Spleen (tissue), 7 donors: ENCODE data around the gene DUSP15.

Experiments
- CTCF ChIP-seq, 11 experiments: fragments of 200-600 bp in 7 of 11; fragments of 450-650 bp in 4 of 11; sonication (generic) in 4 of 11; IDR thresholded peaks in 8 of 11; conservative IDR thresholded peaks in 3 of 11; 1 replicate in 7 of 11; 2 replicates in 4 of 11; pipeline versions ENCODE4 v1.4.0 to v1.8.0; 2016 to 2021; ENCODE audit warnings: antibody characterized with exemption in 11 of 11, inconsistent platforms in 4 of 11, mild to moderate bottlenecking in 1 of 11
- POLR2A ChIP-seq, 3 donors: fragments of 450-650 bp; IDR thresholded peaks; one replicate each; pipeline ENCODE4 v1.5.1; 2017; ENCODE audit warnings: antibody characterized with exemption in 3 of 3, mild to moderate bottlenecking in 1 of 3
- POLR2AphosphoS5 ChIP-seq, 3 donors: sonication (generic); formaldehyde crosslinking; IDR thresholded peaks; one replicate each; pipeline ENCODE4 v1.5.1; 2017; ENCODE audit warnings: antibody characterized with exemption in 3 of 3
- donor health status: DM: no; HTN: no; CAD: no; lungs with moderate emphysema.
- donor health status: DM: no; HTN: no; CAD: no.
- donor health status: DM: no; HTN: no; CAD: no.

GRCh38 chr20:31822421-31823330, 47.7 kb downstream of the DUSP15 start:
- TF ChIP-seq CTCF (IDR thresholded peaks at IDR 0.05 in 8 of 11, conservative IDR thresholded peaks at IDR 0.05 in 3 of 11) (peak; percentile 95 to 100 (median 99)), POLR2A (IDR thresholded peaks at IDR 0.05) (no peak), POLR2AphosphoS5 (IDR thresholded peaks at IDR 0.05) (peak in 2 of 3 donors; percentile 53 to 63)
